Pancreas (tissue), 10 donors: ENCODE data around the gene PLCB1. TPM values are rescaled to one million over a fixed set of nuclear protein-coding genes. Genes with fewer than 3 reads are reported as not detected.
A peak's percentile ranks its signal among the peaks of the same experiment; 100 is the strongest.

Experiments used
- ATAC-seq, 4 donors: fragments of 200-7000 bp; cut with Tn5 transposase; one replicate each; pipeline versions ENCODE4 v1.8.0 to v1.9.1; 2020; ENCODE audit warnings: mild to moderate bottlenecking in 4 of 4, moderate library complexity in 4 of 4
- DNase-seq, 6 donors: peaks; one replicate each; pipeline ENCODE4 v3.0.0-alpha.2; 2020
- FAIRE-seq: peaks from 2 replicates; lab custom pipeline; 2012; peaks lifted over from hg19 to GRCh38; lab: Jason Lieb, UNC
- H3K27ac ChIP-seq, 4 donors: fragments of 200-600 bp; sonication (generic); 1 replicate in 3 of 4; 2 replicates in 1 of 4; pipeline versions ENCODE4 v1.5.0 to v1.8.0; 2020
- H3K27me3 ChIP-seq, 4 donors: fragments of 200-600 bp; one replicate each; pipeline ENCODE4 v1.8.0; 2021
- H3K36me3 ChIP-seq, 3 donors: fragments of 200-600 bp; sonication (generic) in 1 of 3; one replicate each; pipeline versions ENCODE4 v1.5.0 to v1.8.0; 2020 to 2021
- H3K4me1 ChIP-seq, 3 donors: fragments of 200-600 bp; one replicate each; pipeline ENCODE4 v1.8.0; 2021
- H3K4me3 ChIP-seq, 4 donors: fragments of 200-600 bp; sonication (generic) in 2 of 4; one replicate each; pipeline versions ENCODE4 v1.5.0 to v1.8.0; 2020 to 2021
- H3K9me3 ChIP-seq, 4 donors: fragments of 200-600 bp; one replicate each; pipeline ENCODE4 v1.8.0; 2021
- CTCF ChIP-seq, 4 donors: fragments of 200-600 bp; sonication (generic) in 3 of 4; IDR thresholded peaks; one replicate each; pipeline versions ENCODE4 v1.5.0 to v1.8.0; 2021; ENCODE audit warnings: antibody characterized with exemption in 4 of 4
- WGBS, 2 donors: extraction: QIAGEN DNeasy Blood & Tissue Kit; methylation state at CpG; one replicate each; pipeline ENCODE4 v1.1.7; 2013; 5-methylcytosine and 5-hydroxymethylcytosine counted together
- intact Hi-C, 3 donors: fragments of 100-400 bp; cut with DNase I; formaldehyde crosslinking; loops; one replicate each; pipeline versions ENCODE4 v1.11.1 to v1.14.2; 2022
- polyA plus RNA-seq, 2 donors: library from polyadenylated mRNA; stranded (reverse); fragments of 200-250 nt; gene quantifications; one replicate each; pipeline ENCODE4 v1.2.3, GENCODE V29; 2013
- total RNA-seq, 6 donors: library from RNA; stranded (reverse); fragmentation: NEBNext Ultra II Directional in 4 of 6; extraction: Animal tissue kit (Norgen Biotek cat#: 25700) in 4 of 6; gene quantifications; one replicate each; pipeline versions ENCODE4 v1.2.1 to v1.2.4, GENCODE V29; 2021 to 2023
- donor health status: healthy with polysubstance abuse.
- donor health status: DM: no; HTN: no; CAD: no; lungs with moderate emphysema.
- donor health status: DM: no; HTN: no; CAD: no.
- donor health status: control.
- donor health status: control.
- donor health status: Bipolar disorder and iron deficiency.
- donor health status: DM: yes; HTN: yes; CAD: no.
- donor health status: DM: no; HTN: no; CAD: no.
- donor health status: DM: no; HTN: no; CAD: no.
- donor health status: DM: yes; HTN: yes; CAD: no.

PLCB1 gene
- total and polyA plus RNA-seq, 8 donors: 4.5 to 18.7 (median 13.7) TPM

- no peak for FAIRE-seq
- no peaks in the 10 kb centered on the region for H3K9me3 ChIP-seq
- WGBS, 2 donors: 43 to 45% methylated on average over 7 of the region's 7 CpGs
- no peak overlapping the region for H3K4me3 ChIP-seq
- no peak overlapping the region for H3K27ac ChIP-seq
- TF ChIP-seq CTCF (IDR thresholded peaks at IDR 0.05): no peak
- no peaks in the 10 kb centered on the region for H3K27me3 ChIP-seq
- peaks cover 0 to 7% (median 4%) of the 10 kb centered on the region in 3 donors for H3K4me1 ChIP-seq
- peak in 3 of 4 donors; percentile 18 to 32 (median 19) for ATAC-seq
- DNase-seq: no peak
- intact Hi-C loops: no loop called here
- H3K36me3 ChIP-seq: no peaks in the 10 kb centered on the region
Measured at GRCh38 chr20:8242827-8243724, 111.0 kb downstream of the PLCB1 start.

- FAIRE-seq: no peak
- Histone ChIP-seq H3K27me3 (no peaks in the 10 kb centered on the region), H3K4me1 (peaks cover 0 to 7% (median 4%) of the 10 kb centered on the region in 3 donors), H3K9me3 (no peaks in the 10 kb centered on the region), H3K4me3 (no peak overlapping the region), H3K36me3 (no peaks in the 10 kb centered on the region), H3K27ac (no peak overlapping the region)
- no peak for DNase-seq
- WGBS, 2 donors: 82 to 91% methylated on average over 2 of the region's 2 CpGs
- intact Hi-C loops: no loop called here
- TF ChIP-seq CTCF (IDR thresholded peaks at IDR 0.05): no peak
- peak; percentile 56 to 76 (median 66) for ATAC-seq
Measured at GRCh38 chr20:8244637-8245036, 112.6 kb downstream of the PLCB1 start.

GRCh38 chr20:8246153-8246552 is 114.1 kb downstream of the PLCB1 start:
- 99 to 100% methylated on average over 1 of the region's 1 CpG for WGBS, 2 donors
- no peak for FAIRE-seq
- Histone ChIP-seq H3K4me3 (no peak overlapping the region), H3K36me3 (no peaks in the 10 kb centered on the region), H3K4me1 (peaks cover 3 to 21% (median 9%) of the 10 kb centered on the region in 3 donors), H3K9me3 (no peaks in the 10 kb centered on the region), H3K27me3 (no peaks in the 10 kb centered on the region), H3K27ac (no peak overlapping the region)
- DNase-seq: no peak
- intact Hi-C loops: no loop called here
- no peak for ATAC-seq
- no peak for TF ChIP-seq CTCF (IDR thresholded peaks at IDR 0.05)

GRCh38 chr20:8246716-8247115 is 114.7 kb downstream of the PLCB1 start:
- FAIRE-seq: no peak
- no peak overlapping the region for H3K27ac ChIP-seq
- no peak for TF ChIP-seq CTCF (IDR thresholded peaks at IDR 0.05)
- no peaks in the 10 kb centered on the region for H3K36me3 ChIP-seq
- no peak for ATAC-seq
- intact Hi-C loops: no loop called here
- H3K27me3 ChIP-seq: no peaks in the 10 kb centered on the region
- whole genome bisulfite sequencing, 2 donors: 94 to 98% methylated on average over 1 of the region's 1 CpG
- H3K4me1 ChIP-seq: peaks cover 0 to 17% (median 9%) of the 10 kb centered on the region in 3 donors
- DNase-seq: no peak
- no peak overlapping the region for H3K4me3 ChIP-seq
- H3K9me3 ChIP-seq: no peaks in the 10 kb centered on the region

GRCh38 chr20:8248051-8248450 is 116.0 kb downstream of the PLCB1 start:
- no peak for TF ChIP-seq CTCF (IDR thresholded peaks at IDR 0.05)
- Histone ChIP-seq H3K36me3 (no peaks in the 10 kb centered on the region), H3K27me3 (no peaks in the 10 kb centered on the region), H3K4me1 (peaks cover 0 to 17% (median 9%) of the 10 kb centered on the region in 3 donors), H3K27ac (no peak overlapping the region), H3K4me3 (no peak overlapping the region), H3K9me3 (no peaks in the 10 kb centered on the region)
- DNase-seq: no peak
- no peak for ATAC-seq
- intact Hi-C loops: no loop called here
- FAIRE-seq: no peak
